ENCODE data around the gene SYNE2.
"Not testable (repeated sequence)": the region's sequence is repeated elsewhere in the genome, so short reads cannot be mapped to it uniquely, and the experiment has no call there.

Gene SYNE2

DNA sequence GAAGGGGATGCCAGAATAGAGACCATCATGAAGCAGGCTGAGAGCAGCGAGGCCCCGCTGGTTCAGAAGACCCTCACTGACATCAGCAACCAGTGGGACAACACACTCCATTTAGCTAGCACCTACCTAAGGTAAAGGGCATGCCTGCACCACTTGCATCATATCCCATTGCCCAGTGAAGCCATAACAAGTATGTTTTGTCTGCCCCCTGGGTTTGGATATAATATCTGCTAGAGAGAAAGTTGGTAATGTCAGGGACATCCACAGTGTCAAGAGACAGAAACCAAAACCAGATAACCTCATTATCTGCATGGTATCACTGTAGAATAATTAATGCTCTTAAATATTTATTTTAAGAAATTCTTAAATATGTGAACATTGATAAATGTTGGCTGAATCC lies 173.8 kb downstream of the SYNE2 start:
- no peak for DNase-seq

DNA sequence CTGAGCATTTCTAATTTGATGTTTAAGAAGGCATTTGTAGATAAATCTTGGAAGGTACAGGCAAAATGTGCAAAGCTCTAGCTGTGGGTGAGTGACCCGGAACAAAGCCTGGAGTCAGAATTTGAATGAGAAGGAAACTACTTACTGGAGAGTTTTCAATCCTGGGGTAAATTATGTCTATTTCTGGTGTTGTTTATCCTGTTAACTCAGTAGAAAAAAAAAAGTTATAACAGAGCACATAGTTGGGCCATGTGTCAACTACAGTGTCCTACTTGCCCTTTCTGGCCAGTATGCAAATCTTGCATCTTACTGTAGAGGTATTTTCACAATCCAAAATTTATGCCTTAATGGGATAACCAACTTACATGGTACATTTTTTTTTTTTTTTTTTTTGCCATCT lies 182.3 kb downstream of the SYNE2 start:
- DNase-seq: no peak

- not testable (repeated sequence) for DNase-seq
Observed at GRCh38 chr14:64037869-64038745, 185.3 kb downstream of the SYNE2 start.

- no peak for DNase-seq
Observed at GRCh38 chr14:64038841-64039542, 186.2 kb downstream of the SYNE2 start.

DNA sequence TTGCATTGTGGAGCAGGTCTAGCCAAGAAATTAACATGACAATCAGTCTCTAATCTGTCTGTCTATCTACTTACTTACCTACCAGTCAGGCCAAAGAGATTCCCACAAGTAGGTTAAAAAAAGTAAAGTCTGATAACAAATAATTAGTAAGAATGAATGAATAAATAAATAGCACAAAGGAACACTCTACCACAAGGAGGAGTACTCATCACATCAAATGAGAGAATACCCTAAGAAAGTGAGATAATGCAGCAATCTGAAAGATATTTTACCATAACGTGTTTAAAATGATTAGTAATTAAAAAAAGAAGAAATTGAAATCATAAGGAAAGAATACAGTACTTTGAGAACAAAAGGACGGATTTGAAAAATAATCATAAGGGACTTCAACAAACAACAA lies 187.2 kb downstream of the SYNE2 start:
- no peak for DNase-seq

DNA sequence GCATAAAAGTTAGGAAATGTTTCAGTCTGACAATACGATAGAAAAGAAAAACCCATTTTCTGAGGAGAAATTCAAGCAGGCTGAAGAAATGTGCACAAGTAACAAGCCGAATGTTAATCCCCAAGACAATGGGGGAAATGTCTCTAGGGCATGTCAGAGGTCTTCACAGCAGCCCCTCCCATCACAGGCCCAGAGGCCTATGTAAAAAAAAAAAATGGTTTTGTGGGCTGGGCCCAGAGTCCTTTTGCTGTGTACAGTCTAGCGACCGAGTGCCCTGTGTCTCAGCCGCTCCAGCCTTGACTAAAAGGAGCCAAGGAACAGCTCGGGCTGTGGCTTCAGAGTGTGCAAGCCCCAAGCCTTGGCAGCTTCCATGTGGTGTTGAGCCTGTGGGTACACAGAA lies 190.5 kb downstream of the SYNE2 start:
- not testable (repeated sequence) for DNase-seq

DNA sequence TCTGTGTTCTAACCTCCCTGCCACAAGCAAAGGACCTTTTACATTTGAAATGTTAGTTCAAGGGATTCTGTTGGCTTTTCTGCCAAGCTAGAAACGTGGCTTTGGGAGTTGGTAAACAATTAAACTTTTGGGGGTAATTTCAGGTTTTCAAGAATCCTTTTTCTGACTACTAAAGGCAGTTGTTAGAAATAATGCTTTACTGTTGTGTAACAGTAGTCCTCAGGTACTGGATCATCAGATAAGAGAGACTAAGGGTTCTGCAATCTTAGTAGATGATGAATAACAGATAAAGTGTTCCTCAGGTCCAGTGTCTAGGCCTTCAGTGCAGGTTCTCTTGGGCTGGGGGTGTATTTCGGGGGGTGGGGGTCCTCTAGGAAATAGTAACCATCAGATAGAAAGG lies 192.3 kb downstream of the SYNE2 start:
- DNase-seq: no peak

DNA sequence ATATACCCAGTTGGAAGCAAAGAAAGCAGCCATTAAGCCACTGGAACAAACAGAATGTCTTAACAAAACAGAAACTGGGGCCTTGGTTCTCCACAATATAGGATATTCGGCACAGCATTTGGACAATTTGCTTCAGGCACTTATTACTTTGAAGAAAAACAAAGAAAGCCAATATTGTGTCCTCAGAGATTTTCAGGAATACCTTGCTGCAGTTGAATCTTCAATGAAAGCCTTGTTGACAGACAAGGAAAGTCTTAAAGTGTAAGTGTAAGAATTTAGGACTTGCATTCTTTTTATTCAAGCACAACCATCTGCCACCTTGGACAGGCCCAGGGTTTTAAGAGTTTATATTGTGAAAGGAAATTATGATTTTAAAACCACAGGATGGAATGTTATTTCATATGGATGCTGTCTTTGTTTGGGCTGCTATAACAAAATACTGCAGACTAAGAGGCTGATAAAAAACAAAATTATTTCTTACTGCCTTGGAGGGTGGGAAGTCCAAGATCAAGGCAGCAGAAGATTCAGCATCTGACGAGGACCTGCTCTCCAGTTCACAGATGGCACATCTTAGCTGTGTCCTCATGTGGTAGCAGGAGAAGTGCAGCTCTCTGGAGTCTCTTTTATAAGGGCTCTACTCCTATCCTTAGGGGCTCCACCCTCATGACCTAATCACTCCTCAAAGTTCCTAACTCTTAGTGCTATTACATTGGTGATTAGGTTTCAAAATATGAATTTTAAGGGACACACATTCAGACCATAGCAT lies 197.0 kb downstream of the SYNE2 start:
- DNase-seq: no peak

DNA sequence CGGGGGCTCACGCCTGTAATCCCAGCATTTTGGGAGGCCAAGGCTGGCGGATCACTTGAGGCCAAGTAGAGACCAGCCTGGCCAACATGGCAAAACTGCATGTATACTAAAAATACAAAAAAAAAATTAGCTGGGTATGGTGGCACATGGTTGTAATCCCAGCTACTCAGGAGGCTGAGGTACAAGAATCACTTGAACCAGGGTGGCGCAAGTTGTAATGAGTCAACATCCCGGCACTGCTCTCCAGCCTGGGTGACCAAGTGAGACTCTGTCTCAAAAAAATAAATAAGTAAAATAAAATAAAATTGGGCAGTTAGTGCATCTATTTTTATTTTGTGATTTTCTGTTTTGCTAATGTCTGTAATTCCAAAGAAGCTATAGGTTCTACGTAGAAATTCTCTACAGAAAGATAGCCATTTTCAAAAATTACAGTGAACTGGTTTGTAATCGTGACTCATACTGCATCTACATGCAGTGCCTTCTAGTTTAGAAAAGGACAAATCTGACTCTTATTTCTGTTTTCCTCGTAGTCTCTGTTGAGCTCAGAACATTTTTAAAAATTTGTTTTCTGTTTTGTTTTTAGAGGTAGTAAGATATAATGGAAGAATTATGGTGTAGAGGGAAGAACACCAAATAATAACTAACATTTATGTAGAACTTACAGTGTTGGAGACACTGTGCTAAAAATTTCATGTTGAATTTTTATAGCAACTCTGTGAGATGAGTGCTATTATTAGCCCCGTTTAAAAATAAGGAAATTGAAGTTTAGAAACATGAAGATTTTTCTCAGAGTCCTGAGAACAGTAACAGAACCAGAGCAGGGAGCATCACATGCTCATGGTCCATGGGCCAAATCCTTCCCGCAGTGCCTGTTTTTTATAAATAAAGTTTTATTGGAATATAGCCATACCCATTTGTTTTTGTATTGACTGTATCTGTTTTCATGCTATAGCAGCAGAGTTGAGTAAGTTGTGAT lies 201.2 kb downstream of the SYNE2 start:
- DNase-seq: no peak

GRCh38 chr14:64059454-64060198 lies 206.8 kb downstream of the SYNE2 start:
- no peak for DNase-seq

GRCh38 chr14:64060199-64060545 lies 207.4 kb downstream of the SYNE2 start:
- DNase-seq: no peak

- no peak for DNase-seq
Observed at GRCh38 chr14:64060648-64061096, 207.9 kb downstream of the SYNE2 start.

DNA sequence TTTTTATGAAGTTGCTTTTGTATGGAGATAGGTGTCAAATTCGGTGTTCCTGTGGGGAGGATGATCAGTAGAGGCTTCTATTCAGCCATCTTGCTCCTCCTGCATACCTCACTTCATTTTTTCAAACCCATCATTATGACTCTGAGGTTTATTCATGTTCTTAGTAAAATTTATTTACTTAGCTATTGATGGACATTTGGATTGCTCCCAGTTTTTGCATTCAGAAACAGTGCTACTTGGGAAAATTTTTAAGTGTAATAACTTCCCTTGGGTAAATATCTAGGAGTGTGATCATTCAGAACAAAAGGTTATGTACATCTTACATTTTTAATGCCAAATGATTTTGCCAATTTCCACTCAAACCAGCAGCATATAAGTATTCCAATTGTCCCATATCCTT lies 208.3 kb downstream of the SYNE2 start:
- no peak for DNase-seq

DNA sequence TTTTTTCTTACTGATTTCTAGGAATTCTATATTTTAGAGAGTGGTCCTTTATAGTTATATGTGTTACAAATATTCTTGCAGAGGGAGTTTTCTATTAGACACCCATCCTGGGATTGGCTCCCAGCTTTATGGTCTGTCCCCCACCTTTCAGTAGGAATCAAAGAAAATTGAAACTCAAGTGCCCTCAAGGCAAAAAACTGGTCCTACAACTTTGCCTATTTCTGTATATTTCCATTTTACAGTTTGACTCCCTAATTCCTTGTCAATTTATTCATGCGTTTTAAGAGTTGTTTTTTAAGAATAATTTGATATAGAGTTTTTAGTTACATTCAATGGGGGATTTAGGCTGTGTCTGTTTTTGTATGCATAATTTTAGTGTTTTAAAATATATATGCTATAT lies 208.9 kb downstream of the SYNE2 start:
- no peak for DNase-seq

DNA sequence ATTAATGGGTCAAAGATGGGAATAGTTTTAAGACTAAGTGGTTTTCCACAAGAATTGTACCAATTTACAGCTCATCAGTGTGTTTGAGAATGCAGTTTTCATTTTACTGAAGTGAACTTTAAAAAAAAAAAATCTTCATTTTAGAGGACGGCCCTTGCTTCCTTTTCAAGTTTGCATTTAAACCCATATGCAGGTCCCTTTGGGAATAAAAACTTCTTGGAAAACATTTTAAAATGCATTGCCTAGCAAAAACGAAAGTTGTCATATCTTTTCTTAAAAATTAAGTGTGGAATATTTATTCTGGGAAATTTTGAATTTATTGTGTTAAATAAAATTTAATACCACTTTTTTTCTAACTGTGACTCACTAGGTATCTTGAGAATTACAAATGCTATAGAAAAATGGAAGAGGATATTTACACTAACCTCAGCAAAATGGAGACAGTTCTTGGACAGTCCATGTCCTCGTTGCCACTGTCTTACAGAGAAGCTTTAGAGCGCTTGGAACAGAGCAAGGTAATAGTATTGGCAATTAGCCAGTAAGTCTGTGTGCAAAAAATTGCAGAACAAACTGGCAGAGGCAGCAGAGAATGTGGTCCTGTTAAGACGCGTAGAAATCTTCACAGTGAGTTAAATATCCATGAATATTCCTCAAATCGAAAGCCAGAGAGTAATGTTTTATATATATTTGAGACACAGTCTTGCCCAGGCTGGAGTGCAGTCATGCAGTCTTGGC lies 209.7 kb downstream of the SYNE2 start:
- no peak for DNase-seq

DNA sequence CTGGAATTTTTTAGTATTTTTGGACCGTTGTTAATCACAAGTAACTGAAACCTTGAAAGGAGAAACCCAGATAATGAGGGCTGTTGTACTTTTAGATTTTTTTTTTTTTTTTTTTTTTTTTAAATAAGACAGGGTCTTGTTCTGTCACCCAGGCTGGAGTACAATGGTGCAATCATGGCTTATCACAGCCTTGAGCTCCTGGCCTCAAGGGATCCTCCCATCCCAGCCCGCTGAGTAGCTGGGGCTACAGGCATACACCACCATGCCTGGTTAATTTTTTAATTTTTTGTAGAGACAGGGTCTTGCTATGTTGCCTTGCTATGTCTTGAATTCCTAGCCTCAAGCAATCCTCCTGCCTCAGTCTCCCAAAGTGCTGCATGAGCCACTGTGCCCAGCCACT lies 211.6 kb downstream of the SYNE2 start:
- DNase-seq: no peak

GRCh38 chr14:64069634-64070359 lies 217.0 kb downstream of the SYNE2 start:
- DNase-seq: no peak

- no peak for DNase-seq
Observed at GRCh38 chr14:64074961-64075612, 222.3 kb downstream of the SYNE2 start.

- no peak for DNase-seq
Observed at GRCh38 chr14:64075613-64076005, 222.8 kb downstream of the SYNE2 start.

DNA sequence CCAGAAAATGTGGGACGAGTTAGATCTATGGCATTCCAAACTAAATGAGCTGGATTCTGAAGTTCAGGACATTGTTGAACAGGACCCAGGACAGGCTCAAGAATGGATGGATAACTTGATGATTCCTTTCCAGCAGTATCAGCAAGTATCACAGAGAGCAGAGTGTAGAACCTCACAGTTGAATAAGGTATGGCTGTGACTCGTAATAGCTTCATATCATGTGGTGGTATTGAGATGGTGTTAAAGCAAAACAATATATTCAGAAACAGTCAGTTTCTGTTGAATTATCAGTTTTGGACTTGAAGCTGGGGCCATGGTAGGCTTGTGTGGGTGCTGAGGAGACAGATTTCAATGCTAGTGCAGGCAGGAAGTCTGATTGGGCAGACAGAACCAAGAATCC lies 227.6 kb downstream of the SYNE2 start:
- no peak for DNase-seq

Measured in stimulated activated naive CD4-positive, alpha-beta T cell (primary cell).